Osteoblast (primary cell): ENCODE data around the gene DPP10. TPM values are rescaled to one million over a fixed set of nuclear protein-coding genes. Genes with fewer than 3 reads are reported as not detected.

ENCODE experiments used
- DNase-seq: peaks from one replicate; pipeline ENCODE4 v3.0.0; 2011; ENCODE audit warnings: low spot score, mixed read lengths; ENCODE audit not compliant: insufficient read length; ENCODE audit errors: missing footprints
- H2AFZ ChIP-seq: 2 replicates; pipeline ENCODE4 v1.6.0; 2011; ENCODE audit warnings: mild to moderate bottlenecking, low read length
- H3K27ac ChIP-seq: 2 replicates; pipeline ENCODE4 v1.5.1; 2011; ENCODE audit warnings: mild to moderate bottlenecking, low read depth, low read length, moderate library complexity
- H3K27me3 ChIP-seq: 2 replicates; pipeline ENCODE4 v1.6.0; 2012; ENCODE audit warnings: mild to moderate bottlenecking, control low read depth, inconsistent platforms, low read length, moderate library complexity; ENCODE audit not compliant: insufficient read depth
- H3K36me3 ChIP-seq: 2 replicates; pipeline ENCODE4 v1.5.1; 2011; ENCODE audit warnings: mild to moderate bottlenecking, low read length, control low read depth, moderate library complexity; ENCODE audit not compliant: insufficient read depth
- H3K4me1 ChIP-seq: 2 replicates; pipeline ENCODE4 v1.5.1; 2011; ENCODE audit warnings: mild to moderate bottlenecking, low read length, control low read depth, moderate library complexity; ENCODE audit not compliant: insufficient read depth
- H3K4me2 ChIP-seq: 2 replicates; pipeline ENCODE4 v1.6.0; 2011; ENCODE audit warnings: mild to moderate bottlenecking, low read length; ENCODE audit not compliant: insufficient read depth
- H3K4me3 ChIP-seq: fragments of 200-600 bp; sonication (generic); 3 replicates; pipeline ENCODE4 v1.5.1; 2012; ENCODE audit warnings: mild to moderate bottlenecking, low read length, inconsistent platforms; ENCODE audit not compliant: insufficient read depth
- H3K79me2 ChIP-seq: 2 replicates; pipeline ENCODE4 v1.6.0; 2012; ENCODE audit warnings: mild to moderate bottlenecking, low read length, control low read depth, inconsistent platforms; ENCODE audit not compliant: insufficient read depth
- H3K9me3 ChIP-seq: 2 replicates; pipeline ENCODE4 v1.5.1; 2011; ENCODE audit warnings: low read depth, low read length, control low read depth
- H4K20me1 ChIP-seq: 2 replicates; pipeline ENCODE4 v1.6.0; 2012; ENCODE audit warnings: mild to moderate bottlenecking, low read length, control low read depth; ENCODE audit not compliant: insufficient read depth
- total RNA-seq: library from RNA; depleted of rRNA; stranded (reverse); fragments of >200 nt; gene quantifications from 2 replicates; pipeline ENCODE4 v1.2.3, GENCODE V29; 2012
- TF ChIP-seq, protein P1 (sequence below): IDR thresholded peaks from 2 replicates; pipeline ENCODE4 v1.5.1; 2011; ENCODE audit warnings: mild to moderate bottlenecking, low read depth, low read length, moderate library complexity; ENCODE audit errors: extremely low read depth

The DPP10 gene
- total RNA-seq, 1 donor, result not detected

DNA sequence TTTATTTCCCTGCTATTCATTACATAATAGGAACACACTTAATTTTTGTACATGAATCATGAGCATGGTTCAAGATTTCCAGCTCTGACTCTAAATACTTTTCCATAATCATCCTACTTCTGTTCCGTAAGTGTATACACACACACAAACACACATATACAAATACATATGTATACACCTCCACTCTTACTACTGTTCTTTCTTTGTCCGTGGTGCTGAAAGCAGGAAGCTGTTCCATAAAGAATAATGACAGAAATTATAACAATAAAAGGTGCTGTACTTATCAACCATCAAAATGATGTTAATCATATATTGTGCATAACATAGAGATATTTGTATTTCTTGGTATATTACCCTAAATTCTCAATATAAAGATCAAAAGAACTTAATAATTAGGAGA is 776.9 kb downstream of the DPP10 start:
- H3K4me2 ChIP-seq, result no peak overlapping the region
- H3K36me3 ChIP-seq, result no peaks in the 10 kb centered on the region
- no peaks in the 10 kb centered on the region for H4K20me1 ChIP-seq
- TF ChIP-seq, protein P1, sequence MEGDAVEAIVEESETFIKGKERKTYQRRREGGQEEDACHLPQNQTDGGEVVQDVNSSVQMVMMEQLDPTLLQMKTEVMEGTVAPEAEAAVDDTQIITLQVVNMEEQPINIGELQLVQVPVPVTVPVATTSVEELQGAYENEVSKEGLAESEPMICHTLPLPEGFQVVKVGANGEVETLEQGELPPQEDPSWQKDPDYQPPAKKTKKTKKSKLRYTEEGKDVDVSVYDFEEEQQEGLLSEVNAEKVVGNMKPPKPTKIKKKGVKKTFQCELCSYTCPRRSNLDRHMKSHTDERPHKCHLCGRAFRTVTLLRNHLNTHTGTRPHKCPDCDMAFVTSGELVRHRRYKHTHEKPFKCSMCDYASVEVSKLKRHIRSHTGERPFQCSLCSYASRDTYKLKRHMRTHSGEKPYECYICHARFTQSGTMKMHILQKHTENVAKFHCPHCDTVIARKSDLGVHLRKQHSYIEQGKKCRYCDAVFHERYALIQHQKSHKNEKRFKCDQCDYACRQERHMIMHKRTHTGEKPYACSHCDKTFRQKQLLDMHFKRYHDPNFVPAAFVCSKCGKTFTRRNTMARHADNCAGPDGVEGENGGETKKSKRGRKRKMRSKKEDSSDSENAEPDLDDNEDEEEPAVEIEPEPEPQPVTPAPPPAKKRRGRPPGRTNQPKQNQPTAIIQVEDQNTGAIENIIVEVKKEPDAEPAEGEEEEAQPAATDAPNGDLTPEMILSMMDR, result no peak
- H2AFZ ChIP-seq, result no peak overlapping the region
- peaks cover 6% of the 10 kb centered on the region for H3K9me3 ChIP-seq
- no peak overlapping the region for H3K27ac ChIP-seq
- no peaks in the 10 kb centered on the region for H3K4me1 ChIP-seq
- no peaks in the 10 kb centered on the region for H3K79me2 ChIP-seq
- no peak for DNase-seq
- no peaks in the 10 kb centered on the region for H3K27me3 ChIP-seq
- no peak overlapping the region for H3K4me3 ChIP-seq

DNA sequence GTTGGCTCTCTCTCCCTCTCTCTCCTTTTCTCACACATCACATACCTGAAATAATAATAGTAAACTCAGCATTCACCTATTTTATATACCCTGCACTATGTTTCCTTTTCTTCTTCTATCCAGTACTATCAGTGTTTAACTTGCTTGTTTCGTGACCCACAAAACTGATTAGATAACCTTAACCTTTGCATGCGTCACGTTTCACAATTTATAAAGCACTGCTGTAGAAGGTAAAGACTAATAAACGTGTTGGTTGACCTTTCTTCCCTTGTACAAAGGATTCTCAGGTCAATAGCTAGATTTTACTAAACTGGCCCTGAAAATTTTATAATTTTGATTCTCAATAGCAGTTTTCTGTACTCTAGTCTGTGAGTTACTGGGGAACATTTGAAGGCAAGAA is 791.7 kb downstream of the DPP10 start:
- Histone ChIP-seq H3K79me2 (no peaks in the 10 kb centered on the region), H3K27ac (no peak overlapping the region), H3K27me3 (no peaks in the 10 kb centered on the region), H4K20me1 (no peaks in the 10 kb centered on the region), H3K36me3 (no peaks in the 10 kb centered on the region), H3K4me3 (no peak overlapping the region), H3K9me3 (no peaks in the 10 kb centered on the region), H2AFZ (no peak overlapping the region), H3K4me2 (no peak overlapping the region), H3K4me1 (no peaks in the 10 kb centered on the region)
- DNase-seq, result no peak
- TF ChIP-seq, protein P1, result no peak

GRCh38 chr2:115234737-115235136 is 792.3 kb downstream of the DPP10 start:
- no peak overlapping the region for H2AFZ ChIP-seq
- H3K4me1 ChIP-seq, result no peaks in the 10 kb centered on the region
- no peaks in the 10 kb centered on the region for H3K79me2 ChIP-seq
- TF ChIP-seq, protein P1, result no peak
- H3K4me2 ChIP-seq, result no peak overlapping the region
- H4K20me1 ChIP-seq, result no peaks in the 10 kb centered on the region
- H3K9me3 ChIP-seq, result no peaks in the 10 kb centered on the region
- no peaks in the 10 kb centered on the region for H3K27me3 ChIP-seq
- no peak for DNase-seq
- H3K4me3 ChIP-seq, result no peak overlapping the region
- H3K27ac ChIP-seq, result no peak overlapping the region
- H3K36me3 ChIP-seq, result no peaks in the 10 kb centered on the region

DNA sequence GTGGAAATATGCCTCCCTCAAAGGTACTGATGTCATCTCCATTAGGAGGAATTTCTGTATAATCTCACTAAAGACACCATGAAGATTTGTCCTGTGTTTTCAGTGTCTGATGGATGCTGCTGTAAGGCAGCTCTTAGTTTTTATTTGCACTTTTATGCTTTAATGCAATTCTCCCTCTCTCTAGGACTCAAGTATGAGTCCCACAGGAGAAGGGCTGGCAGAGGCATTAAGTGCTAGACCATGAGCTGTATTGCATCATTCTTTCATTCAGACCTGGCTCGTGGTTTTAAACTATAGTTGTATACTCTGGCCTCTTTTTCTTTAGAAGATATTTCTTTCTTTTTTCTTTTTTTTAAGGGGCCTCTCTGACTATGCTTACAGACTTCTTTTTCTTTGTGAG is 805.6 kb downstream of the DPP10 start:
- Histone ChIP-seq H4K20me1 (no peaks in the 10 kb centered on the region), H3K4me2 (no peak overlapping the region), H3K79me2 (no peaks in the 10 kb centered on the region), H3K4me1 (no peaks in the 10 kb centered on the region), H3K4me3 (no peak overlapping the region), H3K27ac (no peak overlapping the region), H3K9me3 (no peaks in the 10 kb centered on the region), H3K36me3 (no peaks in the 10 kb centered on the region), H3K27me3 (no peaks in the 10 kb centered on the region), H2AFZ (no peak overlapping the region)
- TF ChIP-seq, protein P1, result no peak
- no peak for DNase-seq
